ENCODE results near the gene ASB18.
A peak's percentile ranks its signal among the peaks of the same experiment; 100 is the strongest.

ASB18 gene

GRCh38 chr2:236173729-236174607 is 90.2 kb downstream of the ASB18 start:
- no peak for DNase-seq

- peak; percentile 29 for DNase-seq
Measured at GRCh38 chr2:236173036-236173728, 91.0 kb downstream of the ASB18 start.

- peak; percentile 64 for DNase-seq
Measured at GRCh38 chr2:236172255-236173035, 91.8 kb downstream of the ASB18 start.

- no peak for DNase-seq
Measured at GRCh38 chr2:236171680-236172254, 92.4 kb downstream of the ASB18 start.

- DNase-seq = peak; percentile 59
Measured at GRCh38 chr2:236171181-236171679, 93.0 kb downstream of the ASB18 start.

- peak; percentile 16 for DNase-seq
Measured at GRCh38 chr2:236170590-236171165, 93.5 kb downstream of the ASB18 start.

- DNase-seq = peak; percentile 71
Measured at GRCh38 chr2:236169741-236170589, 94.2 kb downstream of the ASB18 start.

- no peak for DNase-seq
Measured at GRCh38 chr2:236169151-236169721, 95.0 kb downstream of the ASB18 start.

- DNase-seq = peak; percentile 81
Measured at GRCh38 chr2:236168110-236169080, 95.8 kb downstream of the ASB18 start, which contains the start of gene GBX2. Gene GBX2 (minus strand): TSS chr2:236168386. CDS start chr2:236167971, 415 bp downstream.

GRCh38 chr2:236167297-236168109 is 96.7 kb downstream of the ASB18 start:
- peak; percentile 75 for DNase-seq

GRCh38 chr2:236166796-236167296 is 97.4 kb downstream of the ASB18 start:
- peak; percentile 69 for DNase-seq

- DNase-seq = peak; percentile 76
Measured at GRCh38 chr2:236165842-236166795, 98.1 kb downstream of the ASB18 start.

- DNase-seq = no peak
Measured at GRCh38 chr2:236164925-236165841, 99.0 kb downstream of the ASB18 start.

- peak; percentile 79 for DNase-seq
Measured at GRCh38 chr2:236164201-236164924, 99.8 kb downstream of the ASB18 start.

All from right kidney (tissue), 1 donor.